T-helper 9 cell (primary cell): ENCODE results near the gene GUCA1A.
A peak's percentile ranks its signal among the peaks of the same experiment; 100 is the strongest.
"Not testable (repeated sequence)": the region's sequence is repeated elsewhere in the genome, so short reads cannot be mapped to it uniquely, and the experiment has no call there.

Source experiments
- DNase-seq: peaks from one replicate; pipeline ENCODE4 v3.0.0-alpha.2; 2020

The GUCA1A gene

GRCh38 chr6:42211726-42212125 lies 38.6 kb downstream of the GUCA1A start:
- DNase-seq = no peak

GRCh38 chr6:42212442-42212841 lies 39.3 kb downstream of the GUCA1A start:
- no peak for DNase-seq

- DNase-seq = not testable (repeated sequence)
Observed at GRCh38 chr6:42216495-42216894, 43.3 kb downstream of the GUCA1A start.

- no peak for DNase-seq
Observed at GRCh38 chr6:42217157-42217518, 44.0 kb downstream of the GUCA1A start.

- DNase-seq = peak; percentile 85
Observed at GRCh38 chr6:42217519-42218367, 44.6 kb downstream of the GUCA1A start, which contains the start of gene MRPS10. TSS of gene MRPS10 (minus strand) at chr6:42217861. CDS start at chr6:42217849, 12 bp downstream.

GRCh38 chr6:42220807-42221206 lies 47.6 kb downstream of the GUCA1A start:
- DNase-seq = no peak

- DNase-seq = no peak
Observed at GRCh38 chr6:42221546-42221945, 48.4 kb downstream of the GUCA1A start.

GRCh38 chr6:42222448-42222847 lies 49.3 kb downstream of the GUCA1A start:
- DNase-seq = no peak

- no peak for DNase-seq
Observed at GRCh38 chr6:42224222-42225028, 51.3 kb downstream of the GUCA1A start.

- no peak for DNase-seq
Observed at GRCh38 chr6:42225029-42225339, 51.8 kb downstream of the GUCA1A start.

- no peak for DNase-seq
Observed at GRCh38 chr6:42225419-42225818, 52.3 kb downstream of the GUCA1A start.

- DNase-seq = no peak
Observed at GRCh38 chr6:42226161-42226611, 53.0 kb downstream of the GUCA1A start.

- no peak for DNase-seq
Observed at GRCh38 chr6:42226645-42227143, 53.5 kb downstream of the GUCA1A start.

GRCh38 chr6:42227173-42227850 lies 54.1 kb downstream of the GUCA1A start:
- DNase-seq = no peak

GRCh38 chr6:42228305-42228704 lies 55.1 kb downstream of the GUCA1A start:
- no peak for DNase-seq
